ENCODE data around the gene CCDC134. TPM values are rescaled to one million over a fixed set of nuclear protein-coding genes. Genes with fewer than 3 reads are reported as not detected.

Gene CCDC134
- polyA plus RNA-seq, 1 donor from 2014 or later = 2.2 TPM

- H3K27ac ChIP-seq (ENCODE audit: low read length) = peak overlapping the region; percentile 1
- H3K4me3 ChIP-seq (ENCODE audit: low read length) = no peak overlapping the region
- no peaks in the 10 kb centered on the region for H3K9me3 ChIP-seq (ENCODE audit: low read length)
- H3K79me2 ChIP-seq (replicated peaks; ENCODE audit: insufficient read depth, low read length) = no peaks in the 10 kb centered on the region
- TF ChIP-seq POLR2AphosphoS5 (IDR thresholded peaks at IDR 0.05) (no peak), EZH2 (IDR thresholded peaks at IDR 0.05; ENCODE audit: borderline replicate concordance, insufficient read depth, low read length, poor library complexity, severe bottlenecking) (no peak), REST (IDR thresholded peaks at IDR 0.05; ENCODE audit: borderline replicate concordance) (no peak)
- H3F3A ChIP-seq (ENCODE audit: insufficient read depth, low read length, poor library complexity, severe bottlenecking) = no peaks in the 10 kb centered on the region
- H2AFZ ChIP-seq (ENCODE audit: low read depth, low read length) = no peak overlapping the region
- H3K9ac ChIP-seq (ENCODE audit: low read length) = no peak overlapping the region
- no peaks in the 10 kb centered on the region for H4K20me1 ChIP-seq (ENCODE audit: insufficient read depth)
- H3K9me2 ChIP-seq (ENCODE audit: insufficient read depth, low read length) = no peaks in the 10 kb centered on the region
- H3K4me2 ChIP-seq (ENCODE audit: low read length) = no peak overlapping the region
- H3K36me3 ChIP-seq (ENCODE audit: insufficient read depth, low read length) = no peaks in the 10 kb centered on the region
- no peaks in the 10 kb centered on the region for H3K27me3 ChIP-seq (ENCODE audit: insufficient read depth, low read depth, low read length)
These were observed 19.6 kb upstream of the CCDC134 start for GRCh38 chr22:41780746-41781505.

DNA sequence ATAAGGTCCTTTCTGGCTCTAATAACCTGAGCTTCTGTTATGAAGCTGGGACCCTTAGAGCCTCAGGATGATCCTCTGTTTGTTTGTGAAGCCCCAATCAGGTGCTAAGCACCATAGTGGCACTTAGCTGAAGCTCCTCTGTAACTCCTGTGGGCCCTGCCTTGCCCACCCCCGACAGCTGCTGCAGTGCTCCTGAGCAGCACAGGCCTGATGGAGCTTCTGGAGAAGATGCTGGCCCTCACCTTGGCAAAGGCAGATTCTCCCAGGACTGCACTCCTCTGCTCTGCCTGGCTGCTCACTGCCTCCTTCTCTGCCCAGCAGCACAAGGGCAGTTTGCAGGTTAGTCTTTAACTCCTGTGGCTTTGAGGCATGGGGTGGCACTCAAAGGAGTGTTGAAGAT lies 19.0 kb upstream of the CCDC134 start:
- Histone ChIP-seq H3K4me2 (ENCODE audit: low read length) (no peak overlapping the region), H3K36me3 (ENCODE audit: insufficient read depth, low read length) (no peaks in the 10 kb centered on the region), H3K9me3 (ENCODE audit: low read length) (no peaks in the 10 kb centered on the region), H3K4me3 (ENCODE audit: low read length) (no peak overlapping the region), H3K27ac (ENCODE audit: low read length) (no peak overlapping the region), H4K20me1 (ENCODE audit: insufficient read depth) (no peaks in the 10 kb centered on the region), H3K9ac (ENCODE audit: low read length) (no peak overlapping the region), H3F3A (ENCODE audit: insufficient read depth, low read length, poor library complexity, severe bottlenecking) (no peaks in the 10 kb centered on the region), H2AFZ (ENCODE audit: low read depth, low read length) (no peak overlapping the region), H3K27me3 (ENCODE audit: insufficient read depth, low read depth, low read length) (no peaks in the 10 kb centered on the region), H3K79me2 (replicated peaks; ENCODE audit: insufficient read depth, low read length) (no peaks in the 10 kb centered on the region), H3K9me2 (ENCODE audit: insufficient read depth, low read length) (no peaks in the 10 kb centered on the region)
- TF ChIP-seq SMC3 (conservative IDR thresholded peaks at IDR 0.05; ENCODE audit: poor library complexity) (no peak), EZH2 (IDR thresholded peaks at IDR 0.05; ENCODE audit: borderline replicate concordance, insufficient read depth, low read length, poor library complexity, severe bottlenecking) (no peak), CTCF (IDR thresholded peaks at IDR 0.05; ENCODE audit: poor library complexity, severe bottlenecking) (no peak), POLR2AphosphoS5 (IDR thresholded peaks at IDR 0.05) (no peak), RAD21 (conservative IDR thresholded peaks at IDR 0.05) (no peak), MXI1 (conservative IDR thresholded peaks at IDR 0.05; ENCODE audit: poor library complexity, severe bottlenecking) (no peak), TAF1 (IDR thresholded peaks at IDR 0.05; ENCODE audit: low read depth) (no peak), REST (IDR thresholded peaks at IDR 0.05; ENCODE audit: borderline replicate concordance) (no peak), EP300 (conservative IDR thresholded peaks at IDR 0.05; ENCODE audit: poor library complexity, severe bottlenecking) (no peak)
